ENCODE results near the gene DNAJC6.

The DNAJC6 gene

GRCh38 chr1:65292861-65293593, 16.3 kb upstream of the DNAJC6 start:
- 68 to 75% methylated on average over 2 of the region's 2 CpGs for WGBS, 2 experiments

GRCh38 chr1:65297706-65298105, 11.6 kb upstream of the DNAJC6 start:
- H3K36me3 ChIP-seq (ENCODE audit: control insufficient read depth, insufficient read depth, low read length) = no peaks in the 10 kb centered on the region
- H3K27me3 ChIP-seq (ENCODE audit: control insufficient read depth, insufficient read depth, low read length, poor library complexity, severe bottlenecking) = no peaks in the 10 kb centered on the region
- H3K27ac ChIP-seq (ENCODE audit: insufficient read depth, low read depth, low read length, poor library complexity, severe bottlenecking) = no peak overlapping the region
- no peak overlapping the region for H3K4me3 ChIP-seq (ENCODE audit: insufficient read depth, low read depth, low read length)
- H3K9me3 ChIP-seq (ENCODE audit: control insufficient read depth, low read length) = no peaks in the 10 kb centered on the region
- H3K4me1 ChIP-seq (ENCODE audit: control insufficient read depth, insufficient read depth, low read length) = no peaks in the 10 kb centered on the region
- WGBS, 2 experiments = 83% methylated on average over 4 of the region's 4 CpGs

More at GRCh38 chr1:65292861-65293593, 16.3 kb upstream of the DNAJC6 start:
- H3K4me1 ChIP-seq (ENCODE audit: control insufficient read depth, insufficient read depth, low read length) = no peaks in the 10 kb centered on the region
- no peaks in the 10 kb centered on the region for H3K36me3 ChIP-seq (ENCODE audit: control insufficient read depth, insufficient read depth, low read length)
- no peaks in the 10 kb centered on the region for H3K27me3 ChIP-seq (ENCODE audit: control insufficient read depth, insufficient read depth, low read length, poor library complexity, severe bottlenecking)
- H3K27ac ChIP-seq (ENCODE audit: insufficient read depth, low read depth, low read length, poor library complexity, severe bottlenecking) = no peak overlapping the region
- H3K9me3 ChIP-seq (ENCODE audit: control insufficient read depth, low read length) = no peaks in the 10 kb centered on the region
- no peak overlapping the region for H3K4me3 ChIP-seq (ENCODE audit: insufficient read depth, low read depth, low read length)

- H3K9me3 ChIP-seq (ENCODE audit: control insufficient read depth, low read length) = no peaks in the 10 kb centered on the region
- WGBS, 2 experiments = 93 to 98% methylated on average over 1 of the region's 1 CpG
- H3K4me1 ChIP-seq (ENCODE audit: control insufficient read depth, insufficient read depth, low read length) = no peaks in the 10 kb centered on the region
- no peaks in the 10 kb centered on the region for H3K36me3 ChIP-seq (ENCODE audit: control insufficient read depth, insufficient read depth, low read length)
- no peak overlapping the region for H3K27ac ChIP-seq (ENCODE audit: insufficient read depth, low read depth, low read length, poor library complexity, severe bottlenecking)
- no peaks in the 10 kb centered on the region for H3K27me3 ChIP-seq (ENCODE audit: control insufficient read depth, insufficient read depth, low read length, poor library complexity, severe bottlenecking)
- no peak overlapping the region for H3K4me3 ChIP-seq (ENCODE audit: insufficient read depth, low read depth, low read length)
Measured at GRCh38 chr1:65299328-65299727, 10.0 kb upstream of the DNAJC6 start.

GRCh38 chr1:65308781-65309303, 501 bp upstream of the DNAJC6 start:
- Histone ChIP-seq H3K36me3 (ENCODE audit: control insufficient read depth, insufficient read depth, low read length) (no peaks in the 10 kb centered on the region), H3K4me3 (ENCODE audit: insufficient read depth, low read depth, low read length) (peak overlapping the region; percentile 42), H3K9me3 (ENCODE audit: control insufficient read depth, low read length) (no peaks in the 10 kb centered on the region), H3K4me1 (ENCODE audit: control insufficient read depth, insufficient read depth, low read length) (no peaks in the 10 kb centered on the region), H3K27ac (ENCODE audit: insufficient read depth, low read depth, low read length, poor library complexity, severe bottlenecking) (no peak overlapping the region), H3K27me3 (ENCODE audit: control insufficient read depth, insufficient read depth, low read length, poor library complexity, severe bottlenecking) (peaks cover 14% of the 10 kb centered on the region)
- WGBS, 2 experiments = 6 to 10% methylated on average over 20 to 22 of the region's 22 CpGs

GRCh38 chr1:65310078-65310587, 790 bp downstream of the DNAJC6 start:
- Histone ChIP-seq H3K27me3 (ENCODE audit: control insufficient read depth, insufficient read depth, low read length, poor library complexity, severe bottlenecking) (peaks cover 14% of the 10 kb centered on the region), H3K36me3 (ENCODE audit: control insufficient read depth, insufficient read depth, low read length) (no peaks in the 10 kb centered on the region), H3K9me3 (ENCODE audit: control insufficient read depth, low read length) (no peaks in the 10 kb centered on the region), H3K27ac (ENCODE audit: insufficient read depth, low read depth, low read length, poor library complexity, severe bottlenecking) (peak overlapping the region; percentile 19), H3K4me3 (ENCODE audit: insufficient read depth, low read depth, low read length) (peak overlapping the region; percentile 42), H3K4me1 (ENCODE audit: control insufficient read depth, insufficient read depth, low read length) (no peaks in the 10 kb centered on the region)
- WGBS, 2 experiments = 1 to 2% methylated on average over 9 to 12 of the region's 12 CpGs

DNA sequence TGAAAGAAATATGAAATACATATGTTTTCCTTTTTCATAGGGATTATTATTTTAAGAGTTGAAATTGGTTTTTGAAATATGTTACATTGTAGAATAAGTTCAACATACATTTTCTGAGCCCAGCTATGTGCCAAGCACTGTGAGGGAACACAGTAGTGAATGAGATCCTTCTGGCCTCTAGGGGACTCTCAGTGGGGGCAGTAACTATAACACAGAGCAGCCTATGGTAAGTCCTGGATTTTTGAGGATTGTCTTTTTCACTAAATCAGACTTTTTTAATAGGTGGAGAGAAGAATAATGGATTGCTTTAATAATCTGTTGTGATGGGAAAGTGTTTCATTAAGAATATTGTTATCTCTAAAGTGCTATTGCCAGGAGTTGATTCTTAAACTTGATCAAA, 2.4 kb downstream of the DNAJC6 start:
- Histone ChIP-seq H3K4me1 (ENCODE audit: control insufficient read depth, insufficient read depth, low read length) (no peaks in the 10 kb centered on the region), H3K36me3 (ENCODE audit: control insufficient read depth, insufficient read depth, low read length) (no peaks in the 10 kb centered on the region), H3K27me3 (ENCODE audit: control insufficient read depth, insufficient read depth, low read length, poor library complexity, severe bottlenecking) (peaks cover 14% of the 10 kb centered on the region), H3K4me3 (ENCODE audit: insufficient read depth, low read depth, low read length) (no peak overlapping the region), H3K27ac (ENCODE audit: insufficient read depth, low read depth, low read length, poor library complexity, severe bottlenecking) (no peak overlapping the region), H3K9me3 (ENCODE audit: control insufficient read depth, low read length) (no peaks in the 10 kb centered on the region)

DNA sequence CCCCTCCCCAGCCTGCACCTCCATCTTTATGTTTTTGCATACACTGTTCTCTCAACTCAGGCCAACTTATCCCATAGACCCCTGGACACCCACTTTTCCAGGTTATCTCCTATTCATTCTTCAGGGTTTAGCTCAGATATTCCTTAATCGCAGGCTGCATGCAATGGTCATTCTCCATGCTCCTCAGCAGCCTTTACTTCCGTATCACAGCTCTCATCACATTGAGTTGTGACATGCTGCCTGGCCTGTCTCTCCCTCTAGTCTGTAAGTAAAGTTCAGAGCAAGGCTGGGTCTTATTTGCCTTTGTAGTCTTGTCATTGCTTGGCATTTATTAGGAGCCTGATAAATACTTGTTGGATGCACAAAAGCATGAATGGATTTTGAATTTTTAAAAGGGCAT, 6.9 kb downstream of the DNAJC6 start:
- Histone ChIP-seq H3K4me3 (ENCODE audit: insufficient read depth, low read depth, low read length) (no peak overlapping the region), H3K36me3 (ENCODE audit: control insufficient read depth, insufficient read depth, low read length) (no peaks in the 10 kb centered on the region), H3K4me1 (ENCODE audit: control insufficient read depth, insufficient read depth, low read length) (no peaks in the 10 kb centered on the region), H3K27ac (ENCODE audit: insufficient read depth, low read depth, low read length, poor library complexity, severe bottlenecking) (no peak overlapping the region), H3K27me3 (ENCODE audit: control insufficient read depth, insufficient read depth, low read length, poor library complexity, severe bottlenecking) (no peaks in the 10 kb centered on the region), H3K9me3 (ENCODE audit: control insufficient read depth, low read length) (no peaks in the 10 kb centered on the region)
- WGBS, 2 experiments = 90 to 100% methylated on average over 2 of the region's 2 CpGs

DNA sequence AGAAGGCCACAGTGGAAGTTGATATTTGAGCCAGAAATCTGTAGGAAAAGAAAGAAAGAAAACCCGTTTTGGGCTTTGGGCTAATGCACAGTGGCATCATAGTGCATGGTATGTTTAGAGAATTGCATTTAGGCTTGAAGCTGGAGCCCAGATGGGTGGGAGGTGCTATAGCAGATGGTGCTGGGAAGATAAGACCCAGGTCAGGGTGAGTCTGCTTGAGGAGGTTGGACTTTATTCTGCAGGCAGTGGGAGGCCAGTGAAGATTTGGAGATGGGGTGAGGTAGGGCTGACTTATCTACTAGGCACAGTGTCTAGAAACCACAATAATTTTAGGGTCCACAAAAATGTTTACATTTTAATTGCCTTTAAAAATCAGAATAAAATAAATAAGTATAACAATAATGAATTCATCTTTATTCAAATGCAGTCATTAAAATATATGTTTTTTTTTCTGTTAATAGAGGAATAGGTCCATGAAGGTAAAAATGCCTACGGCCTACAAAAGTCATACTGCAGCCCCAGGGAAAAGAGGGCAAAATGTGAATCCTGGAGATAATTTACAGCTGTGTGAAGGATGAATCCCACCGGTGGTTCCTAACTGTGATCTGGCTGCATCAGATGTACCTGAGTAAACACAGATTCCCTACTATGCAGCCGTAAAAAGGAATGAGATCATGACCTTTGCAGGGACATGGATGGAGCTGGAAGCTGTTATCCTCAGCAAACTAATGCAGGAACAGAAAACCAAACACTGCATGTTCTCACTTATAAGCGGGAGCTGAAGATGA, 8.7 kb downstream of the DNAJC6 start:
- no peaks in the 10 kb centered on the region for H3K27me3 ChIP-seq (ENCODE audit: control insufficient read depth, insufficient read depth, low read length, poor library complexity, severe bottlenecking)
- H3K9me3 ChIP-seq (ENCODE audit: control insufficient read depth, low read length) = no peaks in the 10 kb centered on the region
- 88 to 92% methylated on average over 5 of the region's 5 CpGs for WGBS, 2 experiments
- no peak overlapping the region for H3K27ac ChIP-seq (ENCODE audit: insufficient read depth, low read depth, low read length, poor library complexity, severe bottlenecking)
- no peaks in the 10 kb centered on the region for H3K4me1 ChIP-seq (ENCODE audit: control insufficient read depth, insufficient read depth, low read length)
- no peak overlapping the region for H3K4me3 ChIP-seq (ENCODE audit: insufficient read depth, low read depth, low read length)
- no peaks in the 10 kb centered on the region for H3K36me3 ChIP-seq (ENCODE audit: control insufficient read depth, insufficient read depth, low read length)

DNA sequence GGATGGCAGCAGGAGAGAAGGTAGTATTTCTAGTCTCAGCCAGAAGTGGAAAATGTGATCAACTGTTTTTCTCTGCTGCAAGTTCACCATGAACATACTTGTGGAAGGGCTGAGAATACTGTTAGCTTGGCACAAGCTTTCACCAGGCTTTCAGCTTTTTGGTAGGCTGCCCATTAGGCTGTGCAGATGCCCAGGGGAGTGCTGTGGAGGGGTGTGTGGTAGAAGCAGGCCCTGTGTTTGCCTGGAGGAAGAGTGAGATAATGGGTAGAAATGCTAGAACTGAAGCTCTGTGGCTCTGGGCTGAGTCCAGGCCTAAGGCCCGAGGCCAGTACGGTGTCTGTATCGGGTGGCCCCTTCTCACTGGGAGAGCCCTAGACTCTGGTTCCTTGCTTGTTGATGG, 9.8 kb downstream of the DNAJC6 start:
- Histone ChIP-seq H3K36me3 (ENCODE audit: control insufficient read depth, insufficient read depth, low read length) (no peaks in the 10 kb centered on the region), H3K4me3 (ENCODE audit: insufficient read depth, low read depth, low read length) (no peak overlapping the region), H3K27me3 (ENCODE audit: control insufficient read depth, insufficient read depth, low read length, poor library complexity, severe bottlenecking) (no peaks in the 10 kb centered on the region), H3K9me3 (ENCODE audit: control insufficient read depth, low read length) (no peaks in the 10 kb centered on the region), H3K4me1 (ENCODE audit: control insufficient read depth, insufficient read depth, low read length) (no peaks in the 10 kb centered on the region), H3K27ac (ENCODE audit: insufficient read depth, low read depth, low read length, poor library complexity, severe bottlenecking) (no peak overlapping the region)
- WGBS, 2 experiments = 98% methylated on average over 3 of the region's 3 CpGs

DNA sequence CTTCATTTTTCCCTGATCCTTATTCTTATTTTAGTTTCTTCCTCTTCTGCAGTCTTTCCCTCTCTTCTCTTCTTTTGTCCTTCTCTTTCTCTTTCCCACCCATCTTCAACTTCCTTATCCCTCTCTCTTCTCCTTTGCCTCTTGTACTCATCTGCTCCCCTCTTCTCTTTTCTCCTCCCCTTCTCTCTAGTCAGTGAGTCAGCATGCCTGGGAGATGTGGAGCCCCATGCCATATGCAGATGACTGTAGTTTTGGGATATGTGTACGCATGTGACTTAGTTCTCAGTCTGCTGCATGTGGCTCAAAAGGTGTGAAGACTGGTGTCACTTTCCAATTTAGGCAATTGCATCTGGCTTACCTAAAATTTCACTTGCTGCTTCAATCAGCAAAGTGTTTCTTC, 10.4 kb downstream of the DNAJC6 start:
- H3K9me3 ChIP-seq (ENCODE audit: control insufficient read depth, low read length) = no peaks in the 10 kb centered on the region
- 92% methylated on average over 1 of the region's 1 CpG for WGBS, 2 experiments
- H3K4me3 ChIP-seq (ENCODE audit: insufficient read depth, low read depth, low read length) = no peak overlapping the region
- no peaks in the 10 kb centered on the region for H3K4me1 ChIP-seq (ENCODE audit: control insufficient read depth, insufficient read depth, low read length)
- H3K27ac ChIP-seq (ENCODE audit: insufficient read depth, low read depth, low read length, poor library complexity, severe bottlenecking) = no peak overlapping the region
- H3K36me3 ChIP-seq (ENCODE audit: control insufficient read depth, insufficient read depth, low read length) = no peaks in the 10 kb centered on the region
- H3K27me3 ChIP-seq (ENCODE audit: control insufficient read depth, insufficient read depth, low read length, poor library complexity, severe bottlenecking) = no peaks in the 10 kb centered on the region
